Non-pigmented ciliary epithelial cell (primary cell): ENCODE results near the gene DSN1.
"Not testable (repeated sequence)": the region's sequence is repeated elsewhere in the genome, so short reads cannot be mapped to it uniquely, and the experiment has no call there.

Experiments used
- DNase-seq: peaks from one replicate; pipeline ENCODE4 v3.0.0-alpha.2; 2010; ENCODE audit warnings: low read depth

DSN1 gene, protein sequence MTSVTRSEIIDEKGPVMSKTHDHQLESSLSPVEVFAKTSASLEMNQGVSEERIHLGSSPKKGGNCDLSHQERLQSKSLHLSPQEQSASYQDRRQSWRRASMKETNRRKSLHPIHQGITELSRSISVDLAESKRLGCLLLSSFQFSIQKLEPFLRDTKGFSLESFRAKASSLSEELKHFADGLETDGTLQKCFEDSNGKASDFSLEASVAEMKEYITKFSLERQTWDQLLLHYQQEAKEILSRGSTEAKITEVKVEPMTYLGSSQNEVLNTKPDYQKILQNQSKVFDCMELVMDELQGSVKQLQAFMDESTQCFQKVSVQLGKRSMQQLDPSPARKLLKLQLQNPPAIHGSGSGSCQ

DNA sequence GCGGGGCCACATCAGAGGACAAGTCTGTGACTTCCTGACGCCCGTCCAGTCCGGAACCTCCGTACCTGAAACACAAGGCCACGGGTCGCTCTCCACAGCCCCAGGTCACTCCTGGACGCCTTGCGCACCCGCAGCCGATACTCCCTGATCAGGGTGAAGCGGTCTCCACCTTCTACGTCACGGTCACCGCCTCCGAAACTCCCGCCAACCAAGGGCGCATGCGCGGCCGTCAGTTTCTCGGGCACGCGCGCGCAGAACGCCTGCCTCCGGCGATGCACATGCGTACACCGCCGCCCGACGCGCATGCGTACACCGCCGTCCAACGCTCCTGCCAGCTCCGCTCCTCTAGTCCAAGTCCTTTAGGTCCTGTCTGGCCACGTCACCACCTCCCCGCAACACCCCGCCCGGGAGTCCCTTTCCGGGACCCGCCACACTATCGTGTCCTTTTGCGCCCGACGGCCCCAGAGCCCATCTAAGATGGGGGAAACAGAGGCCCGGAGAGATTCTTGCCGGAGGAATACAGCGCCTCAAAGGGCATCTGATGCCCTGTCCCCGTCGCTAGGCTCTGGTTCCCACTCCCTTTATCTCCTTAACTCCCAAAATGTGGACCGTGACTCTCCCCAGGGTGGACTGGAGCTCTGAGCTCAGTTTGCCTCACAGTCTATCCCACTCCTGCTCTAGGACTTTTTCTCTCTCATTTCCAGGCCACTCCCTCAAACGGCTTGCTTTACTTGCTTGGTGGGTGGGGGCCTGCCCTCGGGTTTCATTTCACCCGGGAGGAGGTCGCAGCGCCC is at the start of gene DSN1:
Gene DSN1, minus strand, starts transcription at position 167 of the 794 bp plus-strand sequence. CDS start 2,305 bp downstream, outside the sequence.
- peak; percentile 88 for DNase-seq

DNA sequence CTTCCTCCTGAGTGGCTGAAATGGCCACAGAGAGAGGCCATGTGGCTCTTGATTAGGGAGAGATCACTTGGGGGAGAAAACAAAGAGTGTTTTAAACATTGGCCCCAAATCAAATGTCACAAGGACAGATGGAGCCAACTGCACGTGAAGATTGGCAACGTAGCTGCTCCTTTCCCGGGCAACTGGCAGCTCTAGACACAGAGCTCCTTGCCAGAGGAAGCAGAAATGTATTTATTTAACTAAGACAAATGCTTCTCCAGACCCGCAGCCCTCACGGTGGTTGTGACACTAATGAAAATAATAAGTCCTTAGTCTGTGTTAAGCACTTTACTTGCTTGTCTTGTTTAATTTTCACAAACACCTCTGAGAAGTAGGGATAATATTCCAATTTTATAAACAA is 49.6 kb upstream of the DSN1 start:
- no peak for DNase-seq

DNA sequence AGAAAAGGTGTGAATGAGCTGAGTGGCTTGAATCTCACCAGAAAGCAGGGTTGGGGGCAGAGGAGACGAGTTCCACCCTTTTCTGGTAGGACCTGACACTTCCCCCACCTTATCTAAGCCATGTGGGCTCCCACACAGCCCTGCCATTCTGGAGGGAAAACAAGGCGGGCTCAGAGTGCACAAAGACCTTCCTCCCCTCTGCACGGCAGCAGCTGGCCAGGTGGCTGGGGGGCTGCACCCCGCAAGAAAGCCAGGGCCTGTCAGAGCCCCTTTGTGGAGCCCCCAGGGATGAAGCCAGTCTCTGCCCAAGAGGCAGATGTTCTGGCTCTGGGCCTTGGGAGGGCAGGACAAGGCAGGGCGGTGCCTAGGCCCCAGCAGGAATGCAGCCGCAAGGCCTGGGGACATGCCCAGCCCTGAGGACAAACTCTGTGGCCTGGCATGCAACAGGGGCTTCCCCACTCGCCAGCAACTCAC is 48.4 kb upstream of the DSN1 start:
- DNase-seq = no peak

DNA sequence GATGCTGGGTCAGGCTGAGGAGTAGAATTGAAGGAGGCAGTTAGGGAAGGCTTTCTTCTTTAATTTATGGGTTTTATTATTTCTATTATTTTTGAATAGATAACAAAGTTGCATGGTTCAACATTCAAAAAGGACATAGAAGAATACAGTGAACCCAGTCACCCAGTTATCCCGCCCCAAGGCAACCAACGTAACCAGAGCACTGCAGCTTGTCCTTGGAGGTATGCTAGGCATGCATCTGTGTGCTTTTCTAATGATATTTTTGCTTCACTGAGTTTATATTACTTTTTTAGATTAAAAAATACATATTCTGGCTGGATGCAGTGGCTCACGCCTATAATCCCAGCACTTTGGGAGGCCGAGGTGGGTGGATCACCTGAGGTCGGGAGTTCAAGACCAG is 47.4 kb upstream of the DSN1 start:
- no peak for DNase-seq

DNA sequence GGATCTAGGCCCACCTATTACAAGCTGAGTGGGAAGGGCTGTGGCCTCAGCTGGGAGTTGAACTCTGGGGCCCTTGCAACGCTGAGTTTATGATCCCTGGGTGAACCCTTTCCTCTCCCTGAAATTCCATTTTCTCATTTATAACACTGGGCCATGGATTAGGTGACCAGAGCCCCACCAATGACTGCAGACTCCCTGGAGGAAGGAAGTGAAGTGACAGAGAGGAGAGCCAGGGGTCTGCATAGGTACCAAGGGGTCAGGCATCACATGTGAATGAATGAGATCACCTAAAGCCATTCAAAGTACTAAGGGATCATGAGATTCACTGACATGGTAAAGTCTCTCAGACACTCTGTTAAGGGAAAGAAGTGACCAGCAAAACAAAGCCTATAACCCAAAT is 46.5 kb upstream of the DSN1 start:
- DNase-seq = no peak

DNA sequence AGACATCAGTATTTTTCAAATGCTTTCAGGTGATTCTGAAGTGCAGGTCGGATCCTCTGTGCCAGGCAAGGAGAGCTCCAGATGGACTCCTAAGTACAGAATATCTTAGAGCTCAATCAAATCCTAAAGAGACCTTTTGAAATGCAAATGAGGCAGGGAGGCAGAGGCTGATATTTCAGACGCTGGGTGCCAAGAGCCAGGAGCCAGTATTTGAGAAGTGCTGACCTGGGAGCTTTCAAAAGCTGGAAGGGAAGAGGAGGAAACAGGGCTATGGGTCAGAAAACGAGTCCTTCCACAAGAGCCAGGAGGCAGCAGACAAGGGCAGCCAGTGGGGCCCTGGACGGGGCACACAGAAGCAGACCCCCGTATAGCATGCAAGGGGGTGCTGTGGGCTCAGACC is 46.1 kb upstream of the DSN1 start:
- DNase-seq = no peak

DNA sequence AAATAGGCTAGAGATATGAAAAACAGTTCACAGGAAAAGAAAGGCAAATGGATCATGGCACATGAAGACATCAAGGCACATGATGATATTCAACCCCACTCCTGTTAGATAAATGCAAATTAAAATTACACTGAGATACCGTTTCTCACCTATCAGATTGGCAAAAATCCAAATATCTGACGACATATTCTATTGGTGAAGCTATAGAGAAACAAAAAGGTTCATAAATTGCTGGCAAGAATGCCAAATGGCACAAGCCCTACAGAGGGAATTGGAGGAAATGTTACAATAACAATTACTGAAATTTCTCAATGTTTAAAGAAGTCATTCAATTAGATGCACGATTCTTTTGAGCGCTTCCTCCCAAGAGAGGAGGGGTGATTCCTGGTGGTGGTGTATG is 45.3 kb upstream of the DSN1 start:
- no peak for DNase-seq

DNA sequence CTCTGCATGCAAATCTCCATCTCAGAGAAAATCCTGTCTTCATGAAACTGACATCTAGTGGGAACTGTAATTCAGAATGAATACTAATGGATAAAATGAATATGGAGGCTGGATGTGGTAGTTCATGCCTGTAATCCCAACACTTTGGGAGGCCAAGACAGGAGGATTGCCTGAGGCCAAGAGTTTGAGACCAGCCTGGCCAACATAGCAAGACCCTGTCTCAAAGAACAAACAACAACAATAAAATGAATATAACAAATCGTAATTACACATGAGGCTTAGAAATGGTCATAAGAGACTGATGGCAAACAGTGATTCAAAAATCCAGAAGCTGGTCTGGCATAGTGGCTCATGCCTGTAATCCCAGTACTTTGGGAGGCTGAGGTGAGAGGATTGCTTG is 44.6 kb upstream of the DSN1 start:
- DNase-seq = no peak

DNA sequence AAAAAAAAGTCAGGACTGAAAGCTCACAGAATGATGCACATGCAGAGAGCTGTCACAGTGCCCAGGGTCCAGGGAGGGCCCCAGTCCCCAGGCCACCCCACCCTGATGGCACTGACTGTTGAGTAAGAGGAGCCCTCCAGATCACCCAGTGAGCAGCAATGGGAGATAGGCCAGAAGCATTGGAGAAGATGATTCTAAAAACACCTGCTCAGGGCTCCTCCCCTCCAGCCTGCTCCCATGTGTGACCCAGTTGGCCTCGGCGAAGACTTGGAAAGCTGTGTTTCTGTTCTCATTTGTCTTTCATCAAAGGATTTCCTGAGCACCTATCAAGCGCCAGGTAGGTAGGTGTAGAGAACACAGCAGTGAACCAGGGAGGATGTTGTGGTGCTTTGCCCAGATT is 43.9 kb upstream of the DSN1 start:
- no peak for DNase-seq

DNA sequence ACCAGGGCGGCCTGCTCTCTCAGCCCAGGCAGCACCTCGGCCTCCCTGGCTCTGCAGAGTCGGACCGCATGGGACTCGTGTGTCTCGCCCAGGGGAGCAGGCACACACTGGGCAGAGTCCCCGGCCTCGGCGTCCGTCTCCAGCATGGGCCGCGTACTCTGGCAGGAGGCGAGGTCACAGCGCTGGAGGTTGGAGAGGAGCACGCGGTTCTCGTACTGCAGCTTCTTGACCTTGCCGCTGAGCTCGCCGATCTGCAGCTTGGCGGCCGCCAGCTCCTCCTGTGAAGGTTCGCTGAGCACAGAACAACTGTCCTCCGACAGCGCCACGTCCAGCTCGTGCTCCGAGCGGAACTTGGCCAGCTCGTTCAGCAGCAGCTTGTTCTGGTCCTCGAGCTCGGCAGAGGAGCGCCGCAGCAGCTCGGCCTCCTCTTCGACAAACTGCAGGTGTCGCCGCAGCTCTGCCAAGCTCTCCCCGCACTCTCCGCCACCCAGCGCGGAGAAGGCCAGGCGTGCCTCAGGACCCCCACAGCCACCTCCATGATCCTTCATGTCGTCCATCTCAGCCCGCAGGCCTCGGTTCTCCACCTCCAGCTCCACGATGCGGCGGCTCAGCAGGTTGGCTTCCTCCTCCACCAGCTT is 42.0 kb upstream of the DSN1 start:
- DNase-seq = no peak

DNA sequence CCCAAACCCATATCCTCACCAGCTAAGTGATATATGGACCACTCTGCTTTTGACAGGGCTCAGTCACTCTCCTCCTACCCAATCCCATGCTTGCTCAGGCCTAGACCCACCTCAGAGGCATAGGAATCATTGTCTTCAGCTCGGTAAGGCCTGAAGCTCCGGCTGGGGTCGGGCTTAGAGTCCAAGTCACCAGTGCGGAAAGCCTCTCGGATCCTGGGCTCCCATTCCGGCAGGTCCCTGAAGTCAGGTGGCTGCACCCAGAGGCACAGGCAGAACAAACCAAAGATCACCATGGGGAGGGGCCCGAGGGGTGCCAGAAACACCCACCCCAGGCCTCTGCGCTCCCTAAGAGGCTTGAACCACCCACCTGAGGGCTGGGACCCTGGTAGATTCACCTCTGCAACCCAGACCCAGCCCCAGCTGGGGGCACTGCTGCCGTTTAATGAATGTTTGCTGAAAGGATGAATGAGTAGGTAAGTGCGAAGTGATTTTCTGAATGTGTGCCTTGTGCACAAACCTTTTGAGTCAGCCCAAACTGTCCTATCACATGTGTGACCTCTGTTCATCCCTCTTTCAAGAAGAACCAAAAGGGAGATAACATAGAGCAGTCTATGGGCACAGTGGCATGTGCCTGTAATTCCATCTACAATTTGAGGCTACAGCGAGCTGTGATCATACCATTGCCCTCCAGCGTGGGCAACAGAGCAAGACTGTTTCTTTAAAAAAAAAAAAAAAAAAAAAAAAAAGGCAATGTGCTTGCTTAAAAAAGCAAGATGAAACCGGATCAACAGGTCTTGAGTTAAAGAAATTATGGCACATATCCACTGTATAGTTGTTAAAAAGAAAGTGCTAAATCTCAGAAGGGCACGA is 39.3 kb upstream of the DSN1 start:
- DNase-seq = no peak

DNA sequence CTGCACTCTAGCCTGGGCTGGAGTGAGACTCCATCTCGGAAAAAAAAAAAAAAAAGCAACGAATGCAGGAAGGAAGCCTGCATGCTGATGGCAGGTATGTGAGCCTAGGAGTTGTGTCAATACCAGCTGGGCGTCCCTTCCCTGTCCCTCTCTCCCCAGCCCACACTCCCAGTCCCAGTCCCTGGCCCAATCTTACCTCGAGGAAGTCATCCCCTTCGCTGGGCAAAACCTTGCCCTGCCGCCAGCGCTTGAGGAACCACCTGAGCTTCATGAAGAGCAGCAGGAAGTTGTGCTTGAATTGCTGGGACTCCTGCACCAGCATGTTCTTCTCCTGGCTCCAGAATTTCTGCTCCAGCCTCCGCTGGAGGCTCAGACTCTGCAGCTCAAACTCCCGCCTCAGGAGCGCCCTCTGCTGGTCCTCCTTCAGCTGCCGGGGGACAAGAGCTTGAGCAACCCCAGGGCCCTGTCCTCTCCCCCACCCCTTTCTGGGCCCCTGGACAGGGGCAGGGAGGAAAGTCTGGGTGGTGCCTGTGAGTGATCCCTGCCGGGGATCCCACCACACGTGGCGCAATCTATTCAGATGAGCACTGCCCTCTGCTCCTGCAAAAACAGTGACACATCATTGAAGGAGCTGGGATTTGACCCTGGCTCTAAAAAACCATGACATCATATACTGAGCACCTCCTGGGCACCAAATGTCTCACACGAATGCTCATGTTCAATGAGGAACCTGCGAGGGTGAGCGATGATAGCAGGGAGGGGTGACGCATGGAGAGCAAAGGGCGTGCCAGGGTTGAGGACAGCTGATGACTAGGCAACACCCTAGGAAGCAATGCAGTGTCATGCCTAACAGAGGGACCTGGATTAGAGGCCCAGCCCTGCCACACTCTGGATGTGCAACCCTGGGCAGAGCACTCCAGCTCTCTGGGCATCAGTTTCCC is 35.0 kb upstream of the DSN1 start:
- no peak for DNase-seq

DNA sequence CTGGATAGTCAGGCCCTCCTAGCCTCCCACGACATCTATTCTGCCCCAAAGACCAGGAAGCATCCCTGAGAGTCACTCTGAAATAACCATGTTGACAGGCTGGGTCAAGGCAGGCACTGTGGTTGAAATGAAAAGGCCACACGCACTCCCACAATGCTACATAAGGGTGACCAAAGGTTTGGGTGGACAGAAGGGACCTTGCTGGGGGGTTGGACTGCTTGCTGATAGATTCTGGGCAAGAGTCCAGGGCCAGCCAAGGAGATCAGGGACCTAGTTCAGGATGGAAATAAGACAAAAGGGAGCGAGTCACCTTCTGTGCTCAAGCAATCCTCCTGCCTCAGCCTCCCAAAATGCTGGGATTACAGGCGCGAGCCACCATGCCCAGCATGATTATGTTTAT is 32.5 kb upstream of the DSN1 start:
- DNase-seq = no peak

DNA sequence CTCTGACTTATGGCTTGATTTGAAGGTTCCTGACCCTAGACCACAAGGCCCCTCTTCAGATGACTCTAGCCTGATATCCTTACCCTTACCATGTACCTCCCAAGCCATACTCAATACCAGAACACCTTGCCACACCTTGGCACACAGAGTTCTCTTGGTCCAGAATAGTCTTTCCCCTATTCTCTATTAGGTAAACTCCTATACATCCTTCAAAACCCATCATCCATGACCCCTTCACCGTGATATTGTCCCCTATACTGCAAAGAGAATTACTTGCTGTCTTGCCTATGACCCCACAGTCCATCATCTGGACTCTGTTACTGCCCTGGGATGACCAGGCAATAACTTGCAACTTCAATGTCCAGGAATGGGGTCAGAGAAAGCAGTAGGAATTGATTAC is 31.8 kb upstream of the DSN1 start:
- no peak for DNase-seq

DNA sequence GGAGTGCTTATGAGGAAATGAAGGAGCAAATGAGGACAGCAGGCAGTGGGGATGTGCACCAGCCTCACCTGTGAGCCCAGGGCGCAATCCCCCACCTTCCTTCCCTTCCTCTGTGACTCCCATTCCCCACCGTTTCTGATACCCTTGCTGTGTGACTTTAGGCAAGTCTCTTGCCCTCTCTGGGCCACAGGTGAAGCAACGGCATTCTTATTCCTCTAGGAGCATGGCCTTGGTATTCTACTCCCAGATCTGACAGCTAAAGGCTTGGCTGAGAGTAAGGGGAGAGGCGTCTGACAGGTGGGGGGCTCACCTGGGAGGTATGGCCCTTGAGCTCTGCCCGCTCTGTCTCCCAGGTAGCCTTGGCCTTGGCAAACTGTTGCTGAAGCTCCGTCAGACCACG is 30.9 kb upstream of the DSN1 start:
- DNase-seq = no peak

DNA sequence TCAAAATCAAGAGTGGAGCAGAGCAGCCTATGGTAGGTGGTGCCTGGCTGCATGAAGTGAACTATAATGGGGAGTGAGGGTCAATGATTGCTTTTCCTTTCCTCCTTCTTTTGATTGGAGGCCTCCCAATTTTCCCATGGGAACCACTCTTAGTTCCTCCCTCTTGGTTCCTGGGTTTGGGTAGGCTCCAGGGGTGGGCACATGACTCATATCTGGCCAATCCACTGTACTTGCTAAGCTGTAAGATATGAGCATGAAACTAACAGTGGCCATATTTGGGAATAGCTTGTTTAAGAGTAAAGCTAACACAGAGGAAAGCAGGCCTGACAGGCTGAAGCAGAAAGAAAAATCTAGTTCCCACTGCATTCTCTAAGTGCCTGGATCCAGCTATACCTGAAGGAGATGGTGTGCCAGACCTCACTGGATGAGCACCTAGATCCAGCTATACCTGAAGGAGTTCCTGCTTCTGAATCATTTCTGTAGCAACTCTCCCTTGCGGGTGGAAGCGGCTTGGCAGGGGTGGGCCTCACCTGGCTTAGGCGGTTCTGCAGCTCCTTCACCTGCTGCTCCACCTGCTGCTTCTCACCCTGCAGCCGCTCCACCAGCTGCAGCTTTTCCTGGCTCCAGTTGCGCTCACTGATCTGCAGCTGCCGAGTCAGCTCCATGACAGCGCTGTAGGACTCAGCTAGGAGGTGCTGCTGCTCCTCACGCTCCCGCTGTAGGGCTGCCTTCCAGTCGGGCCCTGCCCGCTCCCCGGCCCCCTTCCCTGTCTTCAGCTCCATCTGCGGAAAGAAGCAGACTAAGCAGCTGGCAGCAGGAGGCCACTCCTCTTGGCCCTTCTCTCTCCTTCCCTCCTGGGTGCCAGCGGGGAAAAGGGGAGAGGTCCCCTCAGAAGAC is 29.0 kb upstream of the DSN1 start:
- DNase-seq = no peak

DNA sequence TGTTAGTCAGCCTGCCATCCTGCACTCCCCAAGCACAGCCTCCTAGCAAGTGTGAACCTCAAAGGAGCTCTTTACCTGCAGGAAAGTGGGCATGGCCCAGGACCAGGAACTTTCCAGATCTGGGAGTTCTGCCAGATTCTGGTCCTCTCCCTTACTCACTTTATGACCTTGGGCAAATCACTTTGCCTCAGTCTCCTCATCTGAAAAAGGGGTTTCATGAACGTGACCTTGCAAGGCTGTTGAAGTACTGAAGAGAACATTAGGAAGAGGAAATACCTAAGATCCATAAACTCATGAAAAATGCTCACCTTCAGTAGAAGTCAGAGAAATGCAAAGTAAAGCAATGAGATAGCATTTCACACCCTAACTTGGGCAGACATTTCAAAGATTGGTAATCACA is 26.8 kb upstream of the DSN1 start:
- DNase-seq = no peak

DNA sequence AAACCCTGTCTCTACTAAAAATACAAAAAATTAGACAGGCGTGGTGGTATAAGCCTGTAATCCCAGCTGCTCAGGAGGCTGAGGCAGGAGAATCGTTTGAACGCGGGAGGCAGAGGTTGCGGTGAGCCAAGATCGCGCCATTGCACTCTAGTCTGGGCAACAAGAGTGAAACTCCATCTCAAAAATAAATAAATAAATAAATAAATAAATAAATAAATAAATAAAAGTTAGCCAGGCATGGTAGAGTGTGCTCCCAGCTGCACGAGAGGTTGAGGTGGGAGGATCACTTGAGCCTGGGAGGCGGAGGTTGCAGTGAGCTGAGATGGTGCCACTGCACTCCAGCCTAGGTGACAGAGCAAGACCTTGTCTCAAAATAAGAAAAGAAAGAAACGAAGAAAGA is 25.8 kb upstream of the DSN1 start:
- DNase-seq = not testable (repeated sequence)

DNA sequence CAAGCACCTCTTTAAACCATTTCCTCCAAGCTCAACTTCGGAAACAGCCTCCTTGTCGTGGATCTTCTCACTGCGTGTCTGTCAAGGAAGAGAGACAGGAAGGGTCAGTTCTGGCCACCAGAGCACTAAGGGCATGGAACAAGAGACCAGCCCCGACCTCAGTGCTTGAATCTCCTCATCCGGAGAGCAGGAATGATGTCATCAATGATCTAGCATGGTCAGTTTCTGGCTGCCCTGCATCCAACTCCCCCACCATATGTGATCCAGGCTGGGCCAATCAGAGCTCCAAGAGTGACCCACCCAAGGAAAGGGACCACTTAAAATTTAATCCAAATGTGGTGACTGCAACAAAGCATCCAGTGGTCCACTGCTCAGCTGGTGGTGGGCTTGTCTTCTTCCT is 23.3 kb upstream of the DSN1 start:
- DNase-seq = no peak

DNA sequence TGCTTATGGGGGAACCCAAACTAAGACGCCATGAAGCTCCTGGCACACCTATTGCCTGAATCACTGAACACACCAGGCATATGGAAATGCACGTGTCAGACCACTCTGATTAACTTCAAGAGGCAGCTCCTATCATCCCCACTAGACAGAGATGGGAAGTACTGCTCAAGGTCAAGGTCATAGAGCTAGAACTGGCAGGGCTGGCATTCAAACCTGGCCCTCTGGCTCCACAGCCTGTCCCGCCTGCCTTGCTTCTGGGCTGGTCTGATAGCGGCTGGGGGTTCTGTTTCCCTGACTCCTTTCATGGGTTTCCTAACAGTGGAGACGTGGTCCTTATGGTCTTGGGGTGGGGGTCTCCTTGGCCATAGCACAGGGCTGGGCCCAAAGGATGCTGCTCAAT is 22.6 kb upstream of the DSN1 start:
- DNase-seq = no peak
